Neural cell (in vitro differentiated cells): ENCODE results near the gene VEPH1. TPM values are rescaled to one million over a fixed set of nuclear protein-coding genes. Genes with fewer than 3 reads are reported as not detected.

Source experiments
- H2AFZ ChIP-seq: fragments of 200-600, 300-800 bp; sonication (generic), shearing (Covaris generic); 2 replicates; pipeline ENCODE4 v1.6.0; 2014; ENCODE audit warnings: low read depth, mild to moderate bottlenecking, antibody characterized with exemption, low read length, moderate library complexity
- H3F3A ChIP-seq: fragments of 200-600 bp; shearing (Covaris generic); 2 replicates; pipeline ENCODE4 v1.6.1; 2016; ENCODE audit warnings: mild to moderate bottlenecking, moderate library complexity, mixed read lengths, antibody characterized with exemption, low read length; ENCODE audit not compliant: insufficient read depth, poor library complexity, severe bottlenecking
- H3K27ac ChIP-seq: fragments of 200-600, 300-800 bp; sonication (generic), shearing (Covaris generic); 2 replicates; pipeline ENCODE4 v1.5.1; 2014; ENCODE audit warnings: mild to moderate bottlenecking, low read length, moderate library complexity
- H3K27me3 ChIP-seq: fragments of 300-800, 200-600 bp; sonication (generic), shearing (Covaris generic); 2 replicates; pipeline ENCODE4 v1.6.0; 2014; ENCODE audit warnings: mild to moderate bottlenecking, low read depth, low read length, moderate library complexity; ENCODE audit not compliant: insufficient read depth
- H3K36me3 ChIP-seq: fragments of 300-800, 200-600 bp; sonication (generic), shearing (Covaris generic); 2 replicates; pipeline ENCODE4 v1.5.1; 2014; ENCODE audit warnings: mild to moderate bottlenecking, antibody characterized with exemption, low read length, moderate library complexity; ENCODE audit not compliant: insufficient read depth
- H3K4me2 ChIP-seq: fragments of 300-800, 200-600 bp; sonication (generic), shearing (Covaris generic); 2 replicates; pipeline ENCODE4 v1.6.0; 2014; ENCODE audit warnings: mild to moderate bottlenecking, low read length
- H3K4me3 ChIP-seq: fragments of 300-800, 200-600 bp; sonication (generic), shearing (Covaris generic); 2 replicates; pipeline ENCODE4 v1.5.1; 2014; ENCODE audit warnings: mild to moderate bottlenecking, low read length, moderate library complexity
- H3K79me2 ChIP-seq: fragments of 200-600 bp; shearing (Covaris generic); replicated peaks from 2 replicates; pipeline ENCODE4 v1.6.0; 2014; ENCODE audit warnings: mild to moderate bottlenecking, low read length, moderate library complexity; ENCODE audit not compliant: insufficient read depth
- H3K9ac ChIP-seq: fragments of 300-800, 200-600 bp; sonication (generic), shearing (Covaris generic); 2 replicates; pipeline ENCODE4 v1.6.1; 2016; ENCODE audit warnings: mild to moderate bottlenecking, low read length, mixed read lengths
- H3K9me2 ChIP-seq: fragments of 200-600 bp; shearing (Covaris generic); 2 replicates; pipeline ENCODE4 v1.6.1; 2016; ENCODE audit warnings: mild to moderate bottlenecking, low read length, mixed read lengths; ENCODE audit not compliant: insufficient read depth
- H3K9me3 ChIP-seq: fragments of 200-600, 300-800 bp; sonication (generic), shearing (Covaris generic); 2 replicates; pipeline ENCODE4 v1.6.1; 2016; ENCODE audit warnings: mild to moderate bottlenecking, mixed run types, low read length, moderate library complexity, mixed read lengths
- H4K20me1 ChIP-seq: fragments of 200-600 bp; shearing (Covaris generic); 2 replicates; pipeline ENCODE4 v1.6.1; 2016; ENCODE audit warnings: mild to moderate bottlenecking, mixed run types; ENCODE audit not compliant: insufficient read depth
- EP300 ChIP-seq: fragments of 450-650 bp; conservative IDR thresholded peaks from 2 replicates; pipeline ENCODE4 v1.6.1; 2014; ENCODE audit warnings: antibody characterized with exemption, mild to moderate bottlenecking, moderate library complexity; ENCODE audit not compliant: poor library complexity, severe bottlenecking
- EZH2 ChIP-seq: fragments of 200-600, 300-800 bp; shearing (Covaris generic), sonication (generic); IDR thresholded peaks from 2 replicates; pipeline ENCODE4 v1.6.1; 2014; ENCODE audit warnings: antibody characterized with exemption, low read length, borderline replicate concordance, mild to moderate bottlenecking; ENCODE audit not compliant: insufficient read depth, poor library complexity, severe bottlenecking
- MXI1 ChIP-seq: fragments of 450-650 bp; conservative IDR thresholded peaks from 2 replicates; pipeline ENCODE4 v1.6.1; 2014; ENCODE audit warnings: antibody characterized with exemption, mild to moderate bottlenecking; ENCODE audit not compliant: poor library complexity, severe bottlenecking
- POLR2AphosphoS5 ChIP-seq: IDR thresholded peaks from 2 replicates; pipeline ENCODE4 v1.6.1; 2012
- RAD21 ChIP-seq: fragments of 450-650 bp; conservative IDR thresholded peaks from 2 replicates; pipeline ENCODE4 v1.6.1; 2014; ENCODE audit warnings: antibody characterized with exemption, mild to moderate bottlenecking, moderate library complexity
- REST ChIP-seq: IDR thresholded peaks from 2 replicates; pipeline ENCODE4 v1.6.1; 2012; ENCODE audit warnings: borderline replicate concordance
- SMC3 ChIP-seq: fragments of 450-650 bp; conservative IDR thresholded peaks from 2 replicates; pipeline ENCODE4 v1.6.1; 2014; ENCODE audit warnings: antibody characterized with exemption, mild to moderate bottlenecking, moderate library complexity; ENCODE audit not compliant: poor library complexity
- TAF1 ChIP-seq: IDR thresholded peaks from 2 replicates; pipeline ENCODE4 v1.6.1; 2012; ENCODE audit warnings: low read depth
- polyA plus RNA-seq: library from polyadenylated mRNA; depleted of rRNA; stranded (reverse); fragments of >200 nt; gene quantifications from 2 replicates; pipeline ENCODE4 v1.2.3, GENCODE V29; 2014
- TF ChIP-seq, protein P1 (sequence below): fragments of 450-650 bp; IDR thresholded peaks from 2 replicates; pipeline ENCODE4 v1.5.1; 2014; ENCODE audit warnings: antibody characterized with exemption, mild to moderate bottlenecking, moderate library complexity; ENCODE audit not compliant: poor library complexity, severe bottlenecking

VEPH1 gene
- polyA plus RNA-seq, 1 donor from 2014 or later = 0.89 TPM

- H3K4me2 ChIP-seq = no peak overlapping the region
- no peaks in the 10 kb centered on the region for H3K9me3 ChIP-seq
- no peaks in the 10 kb centered on the region for H3F3A ChIP-seq
- H3K9ac ChIP-seq = no peak overlapping the region
- no peak overlapping the region for H2AFZ ChIP-seq
- no peak overlapping the region for H3K4me3 ChIP-seq
- no peaks in the 10 kb centered on the region for H3K27me3 ChIP-seq
- H3K9me2 ChIP-seq = no peaks in the 10 kb centered on the region
- H3K79me2 ChIP-seq = no peaks in the 10 kb centered on the region
- no peaks in the 10 kb centered on the region for H3K36me3 ChIP-seq
- H3K27ac ChIP-seq = no peak overlapping the region
- TF ChIP-seq REST (no peak), RAD21 (no peak), MXI1 (no peak), POLR2AphosphoS5 (no peak), EP300 (no peak), SMC3 (no peak), EZH2 (no peak), TAF1 (no peak)
- TF ChIP-seq, protein P1, sequence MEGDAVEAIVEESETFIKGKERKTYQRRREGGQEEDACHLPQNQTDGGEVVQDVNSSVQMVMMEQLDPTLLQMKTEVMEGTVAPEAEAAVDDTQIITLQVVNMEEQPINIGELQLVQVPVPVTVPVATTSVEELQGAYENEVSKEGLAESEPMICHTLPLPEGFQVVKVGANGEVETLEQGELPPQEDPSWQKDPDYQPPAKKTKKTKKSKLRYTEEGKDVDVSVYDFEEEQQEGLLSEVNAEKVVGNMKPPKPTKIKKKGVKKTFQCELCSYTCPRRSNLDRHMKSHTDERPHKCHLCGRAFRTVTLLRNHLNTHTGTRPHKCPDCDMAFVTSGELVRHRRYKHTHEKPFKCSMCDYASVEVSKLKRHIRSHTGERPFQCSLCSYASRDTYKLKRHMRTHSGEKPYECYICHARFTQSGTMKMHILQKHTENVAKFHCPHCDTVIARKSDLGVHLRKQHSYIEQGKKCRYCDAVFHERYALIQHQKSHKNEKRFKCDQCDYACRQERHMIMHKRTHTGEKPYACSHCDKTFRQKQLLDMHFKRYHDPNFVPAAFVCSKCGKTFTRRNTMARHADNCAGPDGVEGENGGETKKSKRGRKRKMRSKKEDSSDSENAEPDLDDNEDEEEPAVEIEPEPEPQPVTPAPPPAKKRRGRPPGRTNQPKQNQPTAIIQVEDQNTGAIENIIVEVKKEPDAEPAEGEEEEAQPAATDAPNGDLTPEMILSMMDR = no peak
- H4K20me1 ChIP-seq = no peaks in the 10 kb centered on the region
Measured at GRCh38 chr3:157251685-157252084, 251.5 kb downstream of the VEPH1 start.

DNA sequence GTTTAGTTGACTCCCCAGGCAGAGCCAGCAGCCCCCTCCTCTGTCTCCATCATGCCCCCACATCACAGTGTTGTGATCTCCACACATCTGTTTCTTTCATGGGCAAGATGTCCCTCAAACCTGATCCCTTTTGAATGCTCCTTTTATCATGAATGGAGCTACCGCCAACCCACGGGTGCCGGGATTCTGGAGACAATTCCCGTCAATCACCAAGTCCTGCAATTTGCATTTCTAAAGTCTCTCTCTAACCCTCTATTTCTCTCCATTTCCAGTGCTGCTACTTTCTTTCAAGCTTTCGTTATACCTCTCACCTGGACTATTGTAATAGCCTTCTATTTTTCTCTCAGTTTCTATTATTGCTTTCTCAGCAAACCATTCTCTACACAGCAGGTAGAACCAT, 253.6 kb downstream of the VEPH1 start:
- no peaks in the 10 kb centered on the region for H4K20me1 ChIP-seq
- TF ChIP-seq EP300 (no peak), MXI1 (no peak), REST (no peak)
- TF ChIP-seq, protein P1 = no peak
- no peak overlapping the region for H3K4me2 ChIP-seq
- H3F3A ChIP-seq = no peaks in the 10 kb centered on the region
- H3K4me3 ChIP-seq = no peak overlapping the region
- H3K27me3 ChIP-seq = no peaks in the 10 kb centered on the region
- no peaks in the 10 kb centered on the region for H3K36me3 ChIP-seq
- no peaks in the 10 kb centered on the region for H3K9me2 ChIP-seq
- no peak overlapping the region for H2AFZ ChIP-seq
- no peak overlapping the region for H3K9ac ChIP-seq
- no peaks in the 10 kb centered on the region for H3K79me2 ChIP-seq
- H3K9me3 ChIP-seq = no peaks in the 10 kb centered on the region
- H3K27ac ChIP-seq = no peak overlapping the region
